Prostate gland (tissue), 2 donors: Measurements from ENCODE around the gene PPP1R36. TPM values are rescaled to one million over a fixed set of nuclear protein-coding genes. Genes with fewer than 3 reads are reported as not detected.
A peak's percentile ranks its signal among the peaks of the same experiment; 100 is the strongest.

Source experiments
- DNase-seq: peaks from one replicate; pipeline ENCODE4 v3.0.0-alpha.2; 2019; ENCODE audit warnings: low spot score
- H3K27ac ChIP-seq, 2 donors: fragments of 200-600 bp; sonication (generic); 2 replicates each; pipeline ENCODE4 v1.5.1; 2017 to 2019
- H3K27me3 ChIP-seq: fragments of 200-600 bp; sonication (generic); replicated peaks from 2 replicates; pipeline ENCODE4 v1.5.1; 2019; ENCODE audit not compliant: insufficient read depth
- H3K36me3 ChIP-seq, 2 donors: fragments of 200-600 bp; sonication (generic); 1 replicate in 1 of 2; 2 replicates in 1 of 2; pipeline versions ENCODE4 v1.5.1 to v1.8.1; 2017 to 2019
- H3K4me1 ChIP-seq: fragments of 200-600 bp; sonication (generic); replicated peaks from 2 replicates; pipeline ENCODE4 v1.5.1; 2019
- H3K4me3 ChIP-seq, 2 donors: fragments of 200-600 bp; sonication (generic); 2 replicates each; pipeline ENCODE4 v1.5.1; 2017 to 2019
- H3K9me3 ChIP-seq: fragments of 200-600 bp; sonication (generic); 2 replicates; pipeline ENCODE4 v1.5.1; 2017
- CTCF ChIP-seq, 4 experiments: fragments of 200-600 bp in 2 of 4; fragments of 450-650 bp in 2 of 4; sonication (generic) in 2 of 4; IDR thresholded peaks; 1 replicate in 3 of 4; 2 replicates in 1 of 4; pipeline ENCODE4 v1.5.1; 2016 to 2019; ENCODE audit warnings: antibody characterized with exemption in 4 of 4, mild to moderate bottlenecking in 2 of 4, moderate library complexity in 2 of 4
- POLR2A ChIP-seq: fragments of 450-650 bp; IDR thresholded peaks from one replicate; pipeline ENCODE4 v1.6.1; 2016; ENCODE audit warnings: antibody characterized with exemption, mild to moderate bottlenecking
- POLR2AphosphoS5 ChIP-seq: sonication (generic); formaldehyde crosslinking; IDR thresholded peaks from one replicate; pipeline ENCODE4 v1.6.1; 2017; ENCODE audit warnings: antibody characterized with exemption
- WGBS: methylation state at CpG from one replicate; pipeline ENCODE4 v1.1.5; 2018; 5-methylcytosine and 5-hydroxymethylcytosine counted together
- intact Hi-C: fragments of 100-400 bp; cut with DNase I; formaldehyde crosslinking; loops from one replicate; pipeline ENCODE4 v1.14.2; 2022
- total RNA-seq, 2 donors: library from RNA; depleted of rRNA; stranded (reverse); fragments of >200 nt; gene quantifications; one replicate each; pipeline ENCODE4 v1.1.0, GENCODE V29; 2016

Gene PPP1R36, protein sequence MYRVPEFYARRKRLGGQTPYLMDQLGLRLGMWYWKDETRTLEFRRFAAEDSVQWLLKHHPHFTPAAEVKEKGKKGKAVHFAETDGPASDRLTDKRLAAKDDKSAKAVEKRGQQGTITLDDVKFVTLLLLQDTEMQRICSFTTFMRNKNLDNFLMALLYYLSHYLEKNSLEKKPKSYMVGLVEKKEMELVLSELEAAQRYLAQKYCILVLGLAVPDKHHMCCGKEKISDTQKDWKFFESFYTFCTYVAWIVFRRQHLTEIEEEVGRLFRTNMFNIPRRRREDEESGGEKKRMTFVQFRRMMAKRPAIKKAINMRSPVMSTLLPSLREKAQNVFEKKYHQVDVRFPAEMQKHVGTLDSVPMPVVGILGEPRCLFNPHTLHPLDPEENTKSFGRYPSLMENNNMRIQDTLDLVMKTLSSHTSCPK
- total RNA-seq: 1 to 10 TPM; 2.0 to 8.6 TPM

GRCh38 chr14:64549791-64550620 is at the start of gene PPP1R36:
TSS of gene PPP1R36 (plus strand) at chr14:64549961. CDS start at chr14:64549998, 37 bp downstream.
- Histone ChIP-seq H3K9me3 (no peaks in the 10 kb centered on the region), H3K4me3 (peak within 1 kb of the TSS; percentile 4 to 9), H3K4me1 (no peaks in the 10 kb centered on the region), H3K36me3 (no peaks in the 10 kb centered on the region), H3K27me3 (no peaks in the 10 kb centered on the region), H3K27ac (no peak within 1 kb of the TSS)
- TF ChIP-seq CTCF (IDR thresholded peaks at IDR 0.05) (no peak), POLR2A (no peak), POLR2AphosphoS5 (no peak)
- no peak for DNase-seq
- 14% methylated on average over 46 of the region's 54 CpGs for WGBS
- intact Hi-C loops: no loop called here

- Histone ChIP-seq H3K36me3 (no peaks in the 10 kb centered on the region), H3K4me1 (peaks cover 6% of the 10 kb centered on the region), H3K4me3 (no peak overlapping the region), H3K9me3 (no peaks in the 10 kb centered on the region), H3K27ac (no peak overlapping the region), H3K27me3 (no peaks in the 10 kb centered on the region)
- TF ChIP-seq POLR2A: no peak
- no peak for TF ChIP-seq CTCF (IDR thresholded peaks at IDR 0.05)
- no peak for TF ChIP-seq POLR2AphosphoS5
- no peak for DNase-seq
- WGBS: 96% methylated on average over 1 of the region's 1 CpG
- intact Hi-C loops: no loop called here
Observed at GRCh38 chr14:64500088-64500487, 49.7 kb upstream of the PPP1R36 start.

DNA sequence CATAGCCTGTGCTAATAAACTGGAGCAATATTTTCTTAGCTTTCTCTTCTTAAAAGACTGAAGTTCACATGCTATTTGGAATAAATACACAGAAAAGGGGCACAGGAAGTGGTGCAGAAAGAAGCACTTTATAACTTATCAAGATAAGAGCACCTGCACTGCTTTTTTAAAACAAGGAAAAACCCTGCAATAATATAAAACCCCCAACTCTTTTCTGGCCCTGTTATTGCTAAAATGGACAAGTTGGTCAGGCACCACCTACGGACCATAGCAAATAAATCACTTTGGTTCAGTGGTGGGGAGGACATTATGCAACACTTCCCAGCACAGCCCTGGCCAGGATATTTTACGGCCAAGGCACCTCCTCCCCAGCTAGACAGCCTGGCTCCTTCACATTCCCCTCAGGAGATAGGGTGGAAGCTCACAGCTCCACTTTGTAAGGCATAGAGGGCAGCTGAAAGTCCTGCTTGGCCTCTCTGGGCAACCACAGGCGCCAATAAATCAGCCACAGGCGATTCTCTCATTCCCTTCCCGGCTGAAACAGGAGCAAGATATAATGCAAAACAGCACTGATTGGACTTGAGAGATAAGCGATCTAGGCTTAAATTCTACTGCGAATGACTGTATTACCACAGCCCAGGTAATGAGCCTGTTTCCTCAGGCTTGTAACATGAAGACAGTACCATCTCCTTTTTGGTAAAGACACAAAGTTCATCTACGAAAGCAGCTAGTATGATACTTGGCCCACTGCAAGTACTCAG is 48.2 kb upstream of the PPP1R36 start:
- peaks cover 6% of the 10 kb centered on the region for H3K4me1 ChIP-seq
- no peaks in the 10 kb centered on the region for H3K36me3 ChIP-seq
- no peaks in the 10 kb centered on the region for H3K9me3 ChIP-seq
- intact Hi-C loops: no loop called here
- peak overlapping the region; percentile 87 to 92 for H3K4me3 ChIP-seq
- peak; percentile 53 for TF ChIP-seq POLR2A
- peak; percentile 77 for TF ChIP-seq POLR2AphosphoS5
- TF ChIP-seq CTCF (IDR thresholded peaks at IDR 0.05): peak in 2 of 4 experiments; percentile 11 to 17
- no peaks in the 10 kb centered on the region for H3K27me3 ChIP-seq
- peak; percentile 69 for DNase-seq
- 29% methylated on average over 8 of the region's 8 CpGs for WGBS
- peak overlapping the region; percentile 98 to 99 for H3K27ac ChIP-seq

DNA sequence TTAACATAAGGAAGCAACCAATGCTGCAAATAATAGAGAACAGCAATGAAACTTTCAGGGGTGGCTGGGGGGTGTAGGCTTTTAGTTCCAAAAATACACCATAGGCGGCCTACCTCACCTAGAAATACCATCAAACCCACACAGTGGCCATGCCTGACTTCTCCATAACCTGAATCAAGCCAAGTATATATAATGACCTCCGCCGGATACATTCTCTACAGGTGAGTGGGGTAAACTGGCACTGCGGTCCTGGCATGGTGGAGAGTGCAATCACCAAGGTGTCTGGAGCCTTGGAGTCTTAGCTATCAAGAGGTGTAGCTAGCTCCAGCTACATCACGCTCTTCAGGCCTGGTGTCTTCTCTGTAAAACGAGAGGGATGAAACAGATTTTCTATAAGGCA is 47.3 kb upstream of the PPP1R36 start:
- Histone ChIP-seq H3K27ac (peak overlapping the region; percentile 98 to 99), H3K36me3 (no peaks in the 10 kb centered on the region), H3K27me3 (no peaks in the 10 kb centered on the region), H3K9me3 (no peaks in the 10 kb centered on the region), H3K4me3 (peak overlapping the region; percentile 87 to 92), H3K4me1 (peaks cover 6% of the 10 kb centered on the region)
- WGBS: 40% methylated on average over 6 of the region's 6 CpGs
- intact Hi-C loops: no loop called here
- no peak for DNase-seq
- TF ChIP-seq CTCF (IDR thresholded peaks at IDR 0.05) (no peak), POLR2AphosphoS5 (no peak), POLR2A (no peak)
